NT2/D1 (cell line): ENCODE measurements around the gene SLC7A1.

Source experiments
- SUZ12 ChIP-seq: IDR thresholded peaks from 2 replicates; pipeline ENCODE4 v1.6.1; 2011; ENCODE audit not compliant: insufficient read length, insufficient read depth; ENCODE audit errors: extremely low read depth
- YY1 ChIP-seq: IDR thresholded peaks from 2 replicates; pipeline ENCODE4 v1.6.1; 2011; ENCODE audit not compliant: insufficient read length, insufficient read depth
- ZNF274 ChIP-seq: IDR thresholded peaks from 2 replicates; pipeline ENCODE4 v1.6.1; 2011; ENCODE audit warnings: mild to moderate bottlenecking, low read depth, low read length

DNA sequence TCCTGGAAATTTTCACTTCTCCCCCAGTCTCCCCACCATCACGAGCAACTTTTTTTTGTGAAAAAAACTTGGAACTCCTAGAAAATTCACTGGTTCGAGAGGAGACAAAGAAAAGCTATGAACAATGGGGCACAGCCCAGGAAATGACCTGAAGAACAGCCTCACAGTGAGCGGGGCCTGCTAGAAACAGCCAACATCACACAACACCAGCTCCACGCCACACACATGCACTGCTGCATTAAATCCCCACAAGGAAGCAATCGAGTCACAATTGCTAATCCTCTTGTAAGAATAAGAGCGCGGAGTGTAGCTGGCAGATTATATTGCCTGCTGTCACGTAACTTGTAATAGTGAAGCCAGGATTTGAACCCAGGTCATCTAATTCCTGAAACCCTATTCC is 48.8 kb downstream of the SLC7A1 start:
- TF ChIP-seq ZNF274, result no peak
- TF ChIP-seq YY1, result no peak
- no peak for TF ChIP-seq SUZ12
